Measurements from ENCODE around the gene PDGFRB.

GRCh38 chr5:150075233-150075632 lies 80.4 kb downstream of the PDGFRB start:
- TF ChIP-seq RAD21 (IDR thresholded peaks at IDR 0.05), result no peak
- TF ChIP-seq CTCF (IDR thresholded peaks at IDR 0.05; ENCODE audit: low read depth, low read length, missing input control), result no peak
- TF ChIP-seq YY1 (IDR thresholded peaks at IDR 0.05), result no peak
- no peak for TF ChIP-seq REST (IDR thresholded peaks at IDR 0.05)
- TF ChIP-seq SP1 (IDR thresholded peaks at IDR 0.05), result no peak
- TF ChIP-seq ZBTB33 (IDR thresholded peaks at IDR 0.05), result no peak
- TF ChIP-seq, protein P1, sequence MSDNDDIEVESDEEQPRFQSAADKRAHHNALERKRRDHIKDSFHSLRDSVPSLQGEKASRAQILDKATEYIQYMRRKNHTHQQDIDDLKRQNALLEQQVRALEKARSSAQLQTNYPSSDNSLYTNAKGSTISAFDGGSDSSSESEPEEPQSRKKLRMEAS (IDR thresholded peaks at IDR 0.05), result no peak
